Measurements from ENCODE around the gene EYA2.
"Not testable (repeated sequence)": the region's sequence is repeated elsewhere in the genome, so short reads cannot be mapped to it uniquely, and the experiment has no call there.

EYA2 gene

GRCh38 chr20:47152068-47152467 lies 257.4 kb downstream of the EYA2 start:
- no peak for DNase-seq

- DNase-seq, result no peak
Observed at GRCh38 chr20:47154089-47154488, 259.4 kb downstream of the EYA2 start.

- no peak for DNase-seq
Observed at GRCh38 chr20:47156301-47157137, 261.9 kb downstream of the EYA2 start.

- no peak for DNase-seq
Observed at GRCh38 chr20:47159166-47159565, 264.5 kb downstream of the EYA2 start.

GRCh38 chr20:47160240-47160639 lies 265.6 kb downstream of the EYA2 start:
- DNase-seq, result no peak

- no peak for DNase-seq
Observed at GRCh38 chr20:47160992-47161391, 266.3 kb downstream of the EYA2 start.

- no peak for DNase-seq
Observed at GRCh38 chr20:47161411-47161810, 266.8 kb downstream of the EYA2 start.

- no peak for DNase-seq
Observed at GRCh38 chr20:47164140-47164539, 269.5 kb downstream of the EYA2 start.

GRCh38 chr20:47165376-47165865 lies 270.8 kb downstream of the EYA2 start:
- DNase-seq, result no peak

GRCh38 chr20:47167846-47168245 lies 273.2 kb downstream of the EYA2 start:
- no peak for DNase-seq

GRCh38 chr20:47172579-47172978 lies 277.9 kb downstream of the EYA2 start:
- DNase-seq, result no peak

- no peak for DNase-seq
Observed at GRCh38 chr20:47173596-47174216, 279.1 kb downstream of the EYA2 start.

GRCh38 chr20:47174456-47175243 lies 280.0 kb downstream of the EYA2 start:
- no peak for DNase-seq

GRCh38 chr20:47175493-47175892 lies 280.9 kb downstream of the EYA2 start:
- DNase-seq, result no peak

- DNase-seq, result not testable (repeated sequence)
Observed at GRCh38 chr20:47176217-47176616, 281.6 kb downstream of the EYA2 start.

GRCh38 chr20:47178277-47178676 lies 283.6 kb downstream of the EYA2 start:
- DNase-seq, result no peak

GRCh38 chr20:47178851-47179250 lies 284.2 kb downstream of the EYA2 start:
- DNase-seq, result no peak

GRCh38 chr20:47179267-47179666 lies 284.6 kb downstream of the EYA2 start:
- no peak for DNase-seq

GRCh38 chr20:47181056-47181862 lies 286.6 kb downstream of the EYA2 start:
- DNase-seq, result peak; percentile 76

- no peak for DNase-seq
Observed at GRCh38 chr20:47183367-47183766, 288.7 kb downstream of the EYA2 start.

GRCh38 chr20:47187450-47188195 lies 293.0 kb downstream of the EYA2 start:
- DNase-seq, result no peak

- DNase-seq, result no peak
Observed at GRCh38 chr20:47188540-47188939, 293.9 kb downstream of the EYA2 start.
